CD4-positive, alpha-beta T cell (primary cell): ENCODE data around the gene ANO10. TPM values are rescaled to one million over a fixed set of nuclear protein-coding genes. Genes with fewer than 3 reads are reported as not detected.

Experiments
- ATAC-seq: fragments of 200-7000 bp; cut with Tn5 transposase; one replicate; pipeline ENCODE4 v1.10.0; 2022; ENCODE audit warnings: mild to moderate bottlenecking; ENCODE audit not compliant: poor library complexity
- CTCF ChIA-PET: fragments of 350-600 bp; sonication (Branson Sonifier 250); formaldehyde crosslinking; loops from one replicate; lab custom pipeline; 2021; ENCODE audit warnings: antibody characterized with exemption, inconsistent platforms; lab: Charles Lee
- POLR2A ChIA-PET: fragments of 350-600 bp; sonication (Branson Sonifier 250); formaldehyde crosslinking; loops from one replicate; lab custom pipeline; 2021; ENCODE audit warnings: antibody characterized with exemption, inconsistent platforms; lab: Charles Lee
- DNase-seq, 14 experiments: peaks; one replicate each; pipeline ENCODE4 v3.0.0-alpha.2; 2013 to 2020; ENCODE audit warnings: mixed read lengths in 2 of 14
- H3K27ac ChIP-seq, 2 donors: one replicate each; pipeline versions ENCODE4 v1.5.1 to v1.7.0; 2013; ENCODE audit warnings: low read length in 2 of 2, low read depth in 1 of 2, mild to moderate bottlenecking in 1 of 2
- H3K27me3 ChIP-seq, 2 experiments: 1 replicate in 1 of 2; 2 replicates in 1 of 2; pipeline versions ENCODE4 v1.6.1 to v1.7.0; 2013; ENCODE audit warnings: low read length in 2 of 2, control low read depth in 1 of 2, mild to moderate bottlenecking in 1 of 2, moderate library complexity in 1 of 2; ENCODE audit not compliant: insufficient read depth in 2 of 2, control insufficient read depth in 1 of 2
- H3K36me3 ChIP-seq: one replicate; pipeline ENCODE4 v1.6.1; 2013; ENCODE audit warnings: low read length, control low read depth; ENCODE audit not compliant: insufficient read depth
- H3K4me1 ChIP-seq: one replicate; pipeline ENCODE4 v1.6.1; 2013; ENCODE audit warnings: low read length, control low read depth; ENCODE audit not compliant: insufficient read depth
- H3K4me3 ChIP-seq: one replicate; pipeline ENCODE4 v1.5.1; 2013; ENCODE audit warnings: mild to moderate bottlenecking, low read length, moderate library complexity
- H3K9me3 ChIP-seq, 2 experiments: 1 replicate in 1 of 2; 2 replicates in 1 of 2; pipeline versions ENCODE4 v1.6.1 to v1.7.0; 2013; ENCODE audit warnings: low read length in 2 of 2, mild to moderate bottlenecking in 2 of 2, control low read depth in 1 of 2, moderate library complexity in 1 of 2; ENCODE audit not compliant: control insufficient read depth in 1 of 2, insufficient read depth in 1 of 2
- H3K27ac Mint-ChIP-seq: one replicate; pipeline ENCODE4 v1.8.0; 2020; ENCODE audit warnings: mixed read lengths
- H3K27me3 Mint-ChIP-seq: one replicate; pipeline ENCODE4 v1.8.0; 2021; ENCODE audit warnings: mixed read lengths
- H3K36me3 Mint-ChIP-seq: one replicate; pipeline ENCODE4 v1.8.0; 2021; ENCODE audit warnings: low read depth, mixed read lengths
- H3K4me1 Mint-ChIP-seq: one replicate; pipeline ENCODE4 v1.8.0; 2021; ENCODE audit warnings: low read depth, mixed read lengths
- H3K4me3 Mint-ChIP-seq: one replicate; pipeline ENCODE4 v1.8.0; 2020; ENCODE audit warnings: mild to moderate bottlenecking, mixed read lengths
- H3K9me3 Mint-ChIP-seq: one replicate; pipeline ENCODE4 v1.8.0; 2020; ENCODE audit warnings: mixed read lengths
- intact Hi-C, 2 experiments: fragments of 100-400 bp; cut with DNase I in 1 of 2; cut with micrococcal nuclease in 1 of 2; formaldehyde crosslinking; loops; one replicate each; pipeline versions ENCODE4 v1.15.1 to v1.9.0; 2023 to 2025; cut with DNase I, micrococcal nuclease
- total RNA-seq, 174 experiments: library from RNA in 2 of 174; stranded (reverse) in 2 of 174; gene quantifications; one replicate each; pipeline ENCODE4 v1.2.3 and lab custom pipeline; 2021 to 2026
- TF ChIP-seq, protein P1 (sequence below): fragments of 200-600 bp; IDR thresholded peaks from one replicate; pipeline ENCODE4 v1.8.0; 2022; ENCODE audit warnings: antibody characterized with exemption, mild to moderate bottlenecking

The ANO10 gene
- total RNA-seq, 2 experiments from 2014 or later: 6.9 to 8.0 TPM

DNA sequence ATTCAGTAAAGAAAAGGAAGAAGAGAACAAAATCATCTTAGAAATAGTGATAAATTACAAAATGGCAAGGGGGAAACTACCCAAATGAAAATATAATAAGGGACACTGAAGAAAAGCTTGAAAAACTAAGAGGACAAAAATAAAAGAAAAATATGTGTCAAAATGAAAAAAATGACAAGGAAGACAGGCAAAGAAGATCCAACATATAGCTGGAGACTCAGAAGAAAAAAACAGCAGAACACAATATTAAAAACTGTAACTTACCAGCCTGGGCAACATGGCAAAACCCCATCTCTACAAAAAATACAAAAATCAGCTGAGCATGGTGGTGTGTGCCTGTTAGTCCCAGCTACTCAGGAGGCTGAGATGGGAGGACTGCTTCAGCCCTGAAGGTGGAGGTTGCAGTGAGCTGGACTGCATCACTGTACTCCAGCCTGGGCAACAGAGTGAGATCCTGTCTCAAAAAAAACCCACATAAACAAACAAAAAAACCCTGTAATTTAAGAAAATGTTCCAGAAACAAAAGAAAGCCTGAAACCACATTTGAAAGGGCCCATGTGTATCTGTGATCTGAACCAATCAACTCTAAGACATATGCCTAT lies 93.2 kb downstream of the ANO10 start:
- Mint-ChIP-seq H3K27ac (no peak overlapping the region), H3K4me3 (no peak overlapping the region), H3K4me1 (no peaks in the 10 kb centered on the region), H3K9me3 (peaks cover 5% of the 10 kb centered on the region), H3K36me3 (peaks cover 12% of the 10 kb centered on the region), H3K27me3 (no peaks in the 10 kb centered on the region)
- H3K4me3 ChIP-seq: no peak overlapping the region
- ATAC-seq (no peak), DNase-seq (no peak)
- H3K36me3 ChIP-seq: no peaks in the 10 kb centered on the region
- intact Hi-C loops: no loop called here
- TF ChIP-seq, protein P1, sequence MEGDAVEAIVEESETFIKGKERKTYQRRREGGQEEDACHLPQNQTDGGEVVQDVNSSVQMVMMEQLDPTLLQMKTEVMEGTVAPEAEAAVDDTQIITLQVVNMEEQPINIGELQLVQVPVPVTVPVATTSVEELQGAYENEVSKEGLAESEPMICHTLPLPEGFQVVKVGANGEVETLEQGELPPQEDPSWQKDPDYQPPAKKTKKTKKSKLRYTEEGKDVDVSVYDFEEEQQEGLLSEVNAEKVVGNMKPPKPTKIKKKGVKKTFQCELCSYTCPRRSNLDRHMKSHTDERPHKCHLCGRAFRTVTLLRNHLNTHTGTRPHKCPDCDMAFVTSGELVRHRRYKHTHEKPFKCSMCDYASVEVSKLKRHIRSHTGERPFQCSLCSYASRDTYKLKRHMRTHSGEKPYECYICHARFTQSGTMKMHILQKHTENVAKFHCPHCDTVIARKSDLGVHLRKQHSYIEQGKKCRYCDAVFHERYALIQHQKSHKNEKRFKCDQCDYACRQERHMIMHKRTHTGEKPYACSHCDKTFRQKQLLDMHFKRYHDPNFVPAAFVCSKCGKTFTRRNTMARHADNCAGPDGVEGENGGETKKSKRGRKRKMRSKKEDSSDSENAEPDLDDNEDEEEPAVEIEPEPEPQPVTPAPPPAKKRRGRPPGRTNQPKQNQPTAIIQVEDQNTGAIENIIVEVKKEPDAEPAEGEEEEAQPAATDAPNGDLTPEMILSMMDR: no peak
- ChIA-PET POLR2A (no interaction called here), CTCF (no interaction called here)
- H3K4me1 ChIP-seq: no peaks in the 10 kb centered on the region
- H3K9me3 ChIP-seq: no peaks in the 10 kb centered on the region
- H3K27ac ChIP-seq: no peak overlapping the region
- no peaks in the 10 kb centered on the region for H3K27me3 ChIP-seq

DNA sequence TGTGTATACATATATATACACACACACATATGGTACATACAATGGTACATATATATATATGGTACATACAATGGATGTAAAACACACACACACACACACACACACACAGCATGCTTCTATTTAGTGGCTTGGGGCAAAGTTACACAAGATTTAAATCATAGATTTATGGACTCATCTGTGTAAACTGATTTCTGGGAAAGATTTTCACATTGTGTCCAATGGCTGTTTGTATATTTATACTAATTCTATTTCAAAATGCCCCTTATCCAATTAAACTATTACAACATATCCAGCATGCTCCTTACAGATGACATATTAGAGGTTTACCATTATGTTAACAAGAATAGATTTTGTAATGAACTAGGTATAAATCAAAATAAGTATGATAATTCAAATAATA lies 94.9 kb downstream of the ANO10 start:
- DNase-seq (no peak), ATAC-seq (no peak)
- Mint-ChIP-seq H3K9me3 (peaks cover 5% of the 10 kb centered on the region), H3K4me3 (no peak overlapping the region), H3K36me3 (peaks cover 12% of the 10 kb centered on the region), H3K27me3 (no peaks in the 10 kb centered on the region), H3K4me1 (no peaks in the 10 kb centered on the region), H3K27ac (no peak overlapping the region)
- H3K9me3 ChIP-seq: no peaks in the 10 kb centered on the region
- no peaks in the 10 kb centered on the region for H3K27me3 ChIP-seq
- H3K36me3 ChIP-seq: no peaks in the 10 kb centered on the region
- no peaks in the 10 kb centered on the region for H3K4me1 ChIP-seq
- TF ChIP-seq, protein P1: no peak
- ChIA-PET CTCF (no interaction called here), POLR2A (no interaction called here)
- H3K27ac ChIP-seq: no peak overlapping the region
- intact Hi-C loops: no loop called here
- no peak overlapping the region for H3K4me3 ChIP-seq

DNA sequence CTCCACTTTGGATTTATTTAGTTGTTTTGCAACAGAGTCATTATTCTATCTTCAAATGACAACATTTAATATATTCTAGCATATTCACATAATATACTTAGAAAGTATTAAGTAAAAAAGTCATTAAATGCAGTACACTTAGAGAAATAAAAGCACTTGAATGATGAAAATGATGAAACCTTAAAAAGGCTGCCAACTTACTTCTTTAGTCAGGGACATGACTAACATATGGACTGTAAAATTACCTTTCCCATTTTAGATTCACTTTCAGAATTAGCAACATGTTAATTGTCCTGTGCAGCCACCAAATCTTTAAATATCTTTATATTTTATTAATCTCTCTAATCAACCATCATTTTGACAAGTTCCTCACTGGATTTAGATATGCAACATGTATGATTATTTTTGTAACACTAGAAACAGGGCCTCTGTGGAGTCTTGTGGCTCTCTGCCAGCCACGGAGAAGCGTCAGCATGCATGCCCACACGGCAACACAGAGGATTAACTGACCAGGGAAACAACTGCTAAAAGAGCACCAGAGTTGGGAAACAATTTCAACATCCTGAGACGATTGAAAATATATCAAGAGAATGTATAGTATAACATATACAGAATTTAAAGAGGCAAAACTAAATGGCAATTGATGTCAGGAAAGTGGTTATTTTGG lies 95.7 kb downstream of the ANO10 start:
- DNase-seq (no peak), ATAC-seq (no peak)
- ChIA-PET POLR2A (no interaction called here), CTCF (no interaction called here)
- H3K4me3 ChIP-seq: no peak overlapping the region
- TF ChIP-seq, protein P1: no peak
- no peaks in the 10 kb centered on the region for H3K4me1 Mint-ChIP-seq
- H3K9me3 Mint-ChIP-seq: peaks cover 5% of the 10 kb centered on the region
- H3K27me3 Mint-ChIP-seq: no peaks in the 10 kb centered on the region
- H3K9me3 ChIP-seq: no peaks in the 10 kb centered on the region
- no peak overlapping the region for H3K27ac Mint-ChIP-seq
- H3K27me3 ChIP-seq: no peaks in the 10 kb centered on the region
- no peaks in the 10 kb centered on the region for H3K4me1 ChIP-seq
- peaks cover 16% of the 10 kb centered on the region for H3K36me3 Mint-ChIP-seq
- H3K4me3 Mint-ChIP-seq: no peak overlapping the region
- intact Hi-C loops: no loop called here
- H3K36me3 ChIP-seq: no peaks in the 10 kb centered on the region
- no peak overlapping the region for H3K27ac ChIP-seq
